Stomach (tissue), 4 donors: ENCODE measurements around the gene MDFIC.

Source experiments
- CTCF ChIP-seq, 7 experiments: fragments of 450-650 bp in 4 of 7; fragments of 200-600 bp in 3 of 7; sonication (generic) in 3 of 7; IDR thresholded peaks; one replicate each; pipeline ENCODE4 v1.5.1; 2016 to 2019; ENCODE audit warnings: antibody characterized with exemption in 7 of 7, control low read depth in 2 of 7, mild to moderate bottlenecking in 1 of 7
- EP300 ChIP-seq: sonication (generic); formaldehyde crosslinking; IDR thresholded peaks from one replicate; pipeline ENCODE4 v1.6.1; 2017; ENCODE audit warnings: antibody characterized with exemption
- POLR2A ChIP-seq, 4 donors: fragments of 450-650 bp; IDR thresholded peaks; one replicate each; pipeline ENCODE4 v1.6.1; 2016; ENCODE audit warnings: antibody characterized with exemption in 4 of 4, control low read depth in 2 of 4, mild to moderate bottlenecking in 1 of 4, moderate library complexity in 1 of 4

- TF ChIP-seq CTCF (IDR thresholded peaks at IDR 0.05) (no peak), POLR2A (IDR thresholded peaks at IDR 0.05) (no peak), EP300 (no peak)
Measured at GRCh38 chr7:114952296-114952695, 30.4 kb downstream of the MDFIC start.
